ENCODE results near the gene DNASE1L3. TPM values are rescaled to one million over a fixed set of nuclear protein-coding genes. Genes with fewer than 3 reads are reported as not detected.

Gene DNASE1L3
- total and polyA plus RNA-seq, 2 of the 13 experiments (the other 11 are each of a cell fraction or from before 2014, with no cell fraction given): 0.86 to 1.7 TPM

GRCh38 chr3:58173669-58174398 lies 36.9 kb downstream of the DNASE1L3 start (continued):
- 0 out of 2 replicates have a peak, but pooled peaks have one; percentile 35 for TF ChIP-seq PPARG (CRISPR knock-in tag; conservative IDR thresholded peaks at IDR 0.05)
- peak; percentile 59; the same call in 1 of the 2 replicates for TF ChIP-seq HOXD1 (CRISPR knock-in tag; IDR thresholded peaks at IDR 0.05)
- no peak for TF ChIP-seq MTA1 (CRISPR knock-in tag; IDR thresholded peaks at IDR 0.05; ENCODE audit: borderline replicate concordance)
- TF ChIP-seq ZNF260 (CRISPR knock-in tag; IDR thresholded peaks at IDR 0.05; ENCODE audit: borderline replicate concordance, low read depth): no peak
- peak; percentile 40; the same call in 1 of the 2 replicates for TF ChIP-seq ZNF788 (CRISPR knock-in tag; IDR thresholded peaks at IDR 0.05; ENCODE audit: borderline replicate concordance)
- TF ChIP-seq CERS6 (CRISPR knock-in tag; IDR thresholded peaks at IDR 0.05): no peak
- no peak for TF ChIP-seq IRX3 (CRISPR knock-in tag; IDR thresholded peaks at IDR 0.05; ENCODE audit: borderline replicate concordance, low read depth)
- 0 out of 2 replicates have a peak, but pooled peaks have one; percentile 49 for TF ChIP-seq ZKSCAN5 (CRISPR knock-in tag; IDR thresholded peaks at IDR 0.05)
- TF ChIP-seq RBAK (CRISPR knock-in tag; IDR thresholded peaks at IDR 0.05): no peak
- TF ChIP-seq MLLT10 (CRISPR knock-in tag; IDR thresholded peaks at IDR 0.05): no peak
- no peak; the same call in 1 of the 2 replicates for TF ChIP-seq ZBTB20 (CRISPR knock-in tag; IDR thresholded peaks at IDR 0.05; ENCODE audit: borderline replicate concordance, low read depth)
- TF ChIP-seq SOX5 (CRISPR knock-in tag; IDR thresholded peaks at IDR 0.05; ENCODE audit: borderline replicate concordance): peak; percentile 67; the same call in 1 of the 2 replicates
- TF ChIP-seq STAT5B (CRISPR knock-in tag; IDR thresholded peaks at IDR 0.05): no peak
- TF ChIP-seq ZNF280B (CRISPR knock-in tag; IDR thresholded peaks at IDR 0.05; ENCODE audit: borderline replicate concordance): peak; percentile 52; the same call in 1 of the 2 replicates
- TF ChIP-seq NR2F1 (CRISPR knock-in tag; IDR thresholded peaks at IDR 0.05): no peak
- TF ChIP-seq RARA (CRISPR knock-in tag; IDR thresholded peaks at IDR 0.05): peak; percentile 74
- TF ChIP-seq ZNF619 (CRISPR knock-in tag; IDR thresholded peaks at IDR 0.05): 0 out of 2 replicates have a peak, but pooled peaks have one; percentile 8
- no peak for TF ChIP-seq SNRNP70 (IDR thresholded peaks at IDR 0.05; ENCODE audit: low read depth, low read length)
- peak; percentile 24; the same call in 1 of the 2 replicates for TF ChIP-seq ZNF598 (CRISPR knock-in tag; IDR thresholded peaks at IDR 0.05; ENCODE audit: borderline replicate concordance)
- peak; percentile 74 for TF ChIP-seq NR2F6 (IDR thresholded peaks at IDR 0.05)
- peak; percentile 60; the same call in 1 of the 2 replicates for TF ChIP-seq NR2F6 (CRISPR knock-in tag; IDR thresholded peaks at IDR 0.05)
- TF ChIP-seq JUND (CRISPR knock-in tag; IDR thresholded peaks at IDR 0.05): no peak
- no peak for TF ChIP-seq ZNF674 (CRISPR knock-in tag; IDR thresholded peaks at IDR 0.05; ENCODE audit: low read depth)
- no peak for TF ChIP-seq SCMH1 (CRISPR knock-in tag; IDR thresholded peaks at IDR 0.05; ENCODE audit: borderline replicate concordance)
- TF ChIP-seq MEIS2 (CRISPR knock-in tag; IDR thresholded peaks at IDR 0.05): peak; percentile 72; the same call in 1 of the 2 replicates
- TF ChIP-seq ZNF709 (CRISPR knock-in tag; IDR thresholded peaks at IDR 0.05): 0 out of 2 replicates have a peak, but pooled peaks have one; percentile 12
- TF ChIP-seq CENPX (CRISPR knock-in tag; IDR thresholded peaks at IDR 0.05): no peak
- TF ChIP-seq SMYD3 (CRISPR knock-in tag; IDR thresholded peaks at IDR 0.05): peak; percentile 46; the same call in 1 of the 2 replicates
